K562 (cell line): ENCODE data around the gene CTTNBP2NL. TPM values are rescaled to one million over a fixed set of nuclear protein-coding genes. Genes with fewer than 3 reads are reported as not detected.

Source experiments
- DPF2 ChIP-seq: fragments of 450-650 bp; IDR thresholded peaks from 2 replicates; pipeline ENCODE4 v1.6.1; 2016
- EP300 ChIP-seq: IDR thresholded peaks from 2 replicates; pipeline ENCODE4 v1.6.1; 2012; ENCODE audit warnings: low read length, improper control_type of control experiment
- FOXK2 ChIP-seq, 2 experiments: fragments of 450-650 bp; IDR thresholded peaks in 1 of 2; conservative IDR thresholded peaks in 1 of 2; 2 replicates each; pipeline ENCODE4 v1.6.1; 2016; ENCODE audit warnings: low read depth in 2 of 2, mild to moderate bottlenecking in 1 of 2
- KHSRP ChIP-seq: fragments of 450-650 bp; IDR thresholded peaks from 2 replicates; pipeline ENCODE4 v1.6.1; 2017
- MTA1 ChIP-seq: fragments of 450-650 bp; IDR thresholded peaks from 2 replicates; pipeline ENCODE4 v1.6.1; 2017; ENCODE audit warnings: borderline replicate concordance
- MTA2 ChIP-seq: fragments of 450-650 bp; IDR thresholded peaks from 2 replicates; pipeline ENCODE4 v1.6.1; 2016; ENCODE audit warnings: low read depth
- NFIC ChIP-seq: fragments of 450-650 bp; IDR thresholded peaks from 2 replicates; pipeline ENCODE4 v1.6.1; 2017; ENCODE audit warnings: mild to moderate bottlenecking, inconsistent platforms
- TEAD1 ChIP-seq, 2 experiments: fragments of 450-650 bp in 1 of 2; sonication (generic) in 1 of 2; formaldehyde crosslinking; IDR thresholded peaks; 2 replicates each; pipeline versions ENCODE4 v1.4.0 to v1.8.0; 2020 to 2022; ENCODE audit warnings: mild to moderate bottlenecking in 2 of 2, missing genetic modification reagents in 1 of 2
- XRCC4 ChIP-seq: IDR thresholded peaks from one replicate; pipeline ENCODE4 v1.6.1; 2011; ENCODE audit not compliant: insufficient read depth, insufficient read length; ENCODE audit errors: extremely low read depth
- ZKSCAN1 ChIP-seq: fragments of 150-350 bp; IDR thresholded peaks from 2 replicates; pipeline ENCODE4 v1.6.1; 2016; ENCODE audit warnings: low read depth, low read length
- polyA plus RNA-seq, 8 experiments: library from polyadenylated mRNA; depleted of rRNA in 4 of 8; stranded (reverse) in 5 of 8; unstranded in 3 of 8; fragments of >200 nt; fragmentation: Nextera tagmentation in 2 of 8; fragmentation: Illumina TruSeq in 1 of 8; extraction: Ambion mirVana in 2 of 8; extraction: Trizol in 1 of 8; gene quantifications; 2 replicates each; pipeline versions ENCODE4 v1.2.1 to v1.2.3, GENCODE V29; 2011 to 2014; ENCODE audit warnings: inconsistent platforms in 1 of 8, missing spikeins in 1 of 8
- total RNA-seq, 7 experiments: library from RNA; depleted of rRNA in 6 of 7; stranded (reverse); fragments of >200 nt in 6 of 7; fragmentation: Illumina TruSeq in 2 of 7; extraction: Trizol in 2 of 7; gene quantifications; 2 replicates each; pipeline versions ENCODE4 v1.2.1 to v1.2.3, GENCODE V29; 2011 to 2021; ENCODE audit warnings: low replicate concordance in 1 of 7
- TF ChIP-seq, protein P1 (sequence below): fragments of 450-650 bp; IDR thresholded peaks from 2 replicates; pipeline ENCODE4 v1.6.1; 2016; ENCODE audit warnings: mild to moderate bottlenecking, moderate library complexity
- TF ChIP-seq, protein P2 (sequence below), 2 experiments: fragments of 150-350 bp in 1 of 2; IDR thresholded peaks; 2 replicates each; pipeline ENCODE4 v1.6.1; 2012 to 2016; ENCODE audit warnings: low read depth in 2 of 2, low read length in 2 of 2, mild to moderate bottlenecking in 1 of 2, moderate library complexity in 1 of 2
- TF ChIP-seq, protein P3 (sequence below): fragments of 250-450 bp; sonication (Bioruptor Pico); IDR thresholded peaks from 2 replicates; pipeline ENCODE4 v1.4.0; 2020; ENCODE audit warnings: mild to moderate bottlenecking, moderate library complexity

Gene CTTNBP2NL
- total and polyA plus RNA-seq, 9 of the 15 experiments (the other 6 are each of a cell fraction or from before 2014, with no cell fraction given): 0.27 to 1.4 (median 0.62) TPM

GRCh38 chr1:112462953-112463279 lies 66.9 kb downstream of the CTTNBP2NL start (continued):
- TF ChIP-seq, protein P1, sequence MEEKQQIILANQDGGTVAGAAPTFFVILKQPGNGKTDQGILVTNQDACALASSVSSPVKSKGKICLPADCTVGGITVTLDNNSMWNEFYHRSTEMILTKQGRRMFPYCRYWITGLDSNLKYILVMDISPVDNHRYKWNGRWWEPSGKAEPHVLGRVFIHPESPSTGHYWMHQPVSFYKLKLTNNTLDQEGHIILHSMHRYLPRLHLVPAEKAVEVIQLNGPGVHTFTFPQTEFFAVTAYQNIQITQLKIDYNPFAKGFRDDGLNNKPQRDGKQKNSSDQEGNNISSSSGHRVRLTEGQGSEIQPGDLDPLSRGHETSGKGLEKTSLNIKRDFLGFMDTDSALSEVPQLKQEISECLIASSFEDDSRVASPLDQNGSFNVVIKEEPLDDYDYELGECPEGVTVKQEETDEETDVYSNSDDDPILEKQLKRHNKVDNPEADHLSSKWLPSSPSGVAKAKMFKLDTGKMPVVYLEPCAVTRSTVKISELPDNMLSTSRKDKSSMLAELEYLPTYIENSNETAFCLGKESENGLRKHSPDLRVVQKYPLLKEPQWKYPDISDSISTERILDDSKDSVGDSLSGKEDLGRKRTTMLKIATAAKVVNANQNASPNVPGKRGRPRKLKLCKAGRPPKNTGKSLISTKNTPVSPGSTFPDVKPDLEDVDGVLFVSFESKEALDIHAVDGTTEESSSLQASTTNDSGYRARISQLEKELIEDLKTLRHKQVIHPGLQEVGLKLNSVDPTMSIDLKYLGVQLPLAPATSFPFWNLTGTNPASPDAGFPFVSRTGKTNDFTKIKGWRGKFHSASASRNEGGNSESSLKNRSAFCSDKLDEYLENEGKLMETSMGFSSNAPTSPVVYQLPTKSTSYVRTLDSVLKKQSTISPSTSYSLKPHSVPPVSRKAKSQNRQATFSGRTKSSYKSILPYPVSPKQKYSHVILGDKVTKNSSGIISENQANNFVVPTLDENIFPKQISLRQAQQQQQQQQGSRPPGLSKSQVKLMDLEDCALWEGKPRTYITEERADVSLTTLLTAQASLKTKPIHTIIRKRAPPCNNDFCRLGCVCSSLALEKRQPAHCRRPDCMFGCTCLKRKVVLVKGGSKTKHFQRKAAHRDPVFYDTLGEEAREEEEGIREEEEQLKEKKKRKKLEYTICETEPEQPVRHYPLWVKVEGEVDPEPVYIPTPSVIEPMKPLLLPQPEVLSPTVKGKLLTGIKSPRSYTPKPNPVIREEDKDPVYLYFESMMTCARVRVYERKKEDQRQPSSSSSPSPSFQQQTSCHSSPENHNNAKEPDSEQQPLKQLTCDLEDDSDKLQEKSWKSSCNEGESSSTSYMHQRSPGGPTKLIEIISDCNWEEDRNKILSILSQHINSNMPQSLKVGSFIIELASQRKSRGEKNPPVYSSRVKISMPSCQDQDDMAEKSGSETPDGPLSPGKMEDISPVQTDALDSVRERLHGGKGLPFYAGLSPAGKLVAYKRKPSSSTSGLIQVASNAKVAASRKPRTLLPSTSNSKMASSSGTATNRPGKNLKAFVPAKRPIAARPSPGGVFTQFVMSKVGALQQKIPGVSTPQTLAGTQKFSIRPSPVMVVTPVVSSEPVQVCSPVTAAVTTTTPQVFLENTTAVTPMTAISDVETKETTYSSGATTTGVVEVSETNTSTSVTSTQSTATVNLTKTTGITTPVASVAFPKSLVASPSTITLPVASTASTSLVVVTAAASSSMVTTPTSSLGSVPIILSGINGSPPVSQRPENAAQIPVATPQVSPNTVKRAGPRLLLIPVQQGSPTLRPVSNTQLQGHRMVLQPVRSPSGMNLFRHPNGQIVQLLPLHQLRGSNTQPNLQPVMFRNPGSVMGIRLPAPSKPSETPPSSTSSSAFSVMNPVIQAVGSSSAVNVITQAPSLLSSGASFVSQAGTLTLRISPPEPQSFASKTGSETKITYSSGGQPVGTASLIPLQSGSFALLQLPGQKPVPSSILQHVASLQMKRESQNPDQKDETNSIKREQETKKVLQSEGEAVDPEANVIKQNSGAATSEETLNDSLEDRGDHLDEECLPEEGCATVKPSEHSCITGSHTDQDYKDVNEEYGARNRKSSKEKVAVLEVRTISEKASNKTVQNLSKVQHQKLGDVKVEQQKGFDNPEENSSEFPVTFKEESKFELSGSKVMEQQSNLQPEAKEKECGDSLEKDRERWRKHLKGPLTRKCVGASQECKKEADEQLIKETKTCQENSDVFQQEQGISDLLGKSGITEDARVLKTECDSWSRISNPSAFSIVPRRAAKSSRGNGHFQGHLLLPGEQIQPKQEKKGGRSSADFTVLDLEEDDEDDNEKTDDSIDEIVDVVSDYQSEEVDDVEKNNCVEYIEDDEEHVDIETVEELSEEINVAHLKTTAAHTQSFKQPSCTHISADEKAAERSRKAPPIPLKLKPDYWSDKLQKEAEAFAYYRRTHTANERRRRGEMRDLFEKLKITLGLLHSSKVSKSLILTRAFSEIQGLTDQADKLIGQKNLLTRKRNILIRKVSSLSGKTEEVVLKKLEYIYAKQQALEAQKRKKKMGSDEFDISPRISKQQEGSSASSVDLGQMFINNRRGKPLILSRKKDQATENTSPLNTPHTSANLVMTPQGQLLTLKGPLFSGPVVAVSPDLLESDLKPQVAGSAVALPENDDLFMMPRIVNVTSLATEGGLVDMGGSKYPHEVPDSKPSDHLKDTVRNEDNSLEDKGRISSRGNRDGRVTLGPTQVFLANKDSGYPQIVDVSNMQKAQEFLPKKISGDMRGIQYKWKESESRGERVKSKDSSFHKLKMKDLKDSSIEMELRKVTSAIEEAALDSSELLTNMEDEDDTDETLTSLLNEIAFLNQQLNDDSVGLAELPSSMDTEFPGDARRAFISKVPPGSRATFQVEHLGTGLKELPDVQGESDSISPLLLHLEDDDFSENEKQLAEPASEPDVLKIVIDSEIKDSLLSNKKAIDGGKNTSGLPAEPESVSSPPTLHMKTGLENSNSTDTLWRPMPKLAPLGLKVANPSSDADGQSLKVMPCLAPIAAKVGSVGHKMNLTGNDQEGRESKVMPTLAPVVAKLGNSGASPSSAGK: peak; percentile 41
- TF ChIP-seq NFIC (peak; percentile 64; the same call in 1 of the 2 replicates), DPF2 (peak; percentile 84), FOXK2 (conservative IDR thresholded peaks at IDR 0.05 in 1 of 2, IDR thresholded peaks at IDR 0.05 in 1 of 2; ENCODE audit: low read depth in 2 of 2) (peak in 1 of 2 experiments; percentile 22; a peak in 1 of 4 replicates), ZKSCAN1 (no peak), MTA2 (peak; percentile 84), XRCC4 (no peak), KHSRP (0 out of 2 replicates have a peak, but pooled peaks have one; percentile 21), TEAD1 (CRISPR knock-in tag; IDR thresholded peaks at IDR 0.05) (no peak), MTA1 (no peak), EP300 (peak; percentile 80)
- TF ChIP-seq, protein P2, sequence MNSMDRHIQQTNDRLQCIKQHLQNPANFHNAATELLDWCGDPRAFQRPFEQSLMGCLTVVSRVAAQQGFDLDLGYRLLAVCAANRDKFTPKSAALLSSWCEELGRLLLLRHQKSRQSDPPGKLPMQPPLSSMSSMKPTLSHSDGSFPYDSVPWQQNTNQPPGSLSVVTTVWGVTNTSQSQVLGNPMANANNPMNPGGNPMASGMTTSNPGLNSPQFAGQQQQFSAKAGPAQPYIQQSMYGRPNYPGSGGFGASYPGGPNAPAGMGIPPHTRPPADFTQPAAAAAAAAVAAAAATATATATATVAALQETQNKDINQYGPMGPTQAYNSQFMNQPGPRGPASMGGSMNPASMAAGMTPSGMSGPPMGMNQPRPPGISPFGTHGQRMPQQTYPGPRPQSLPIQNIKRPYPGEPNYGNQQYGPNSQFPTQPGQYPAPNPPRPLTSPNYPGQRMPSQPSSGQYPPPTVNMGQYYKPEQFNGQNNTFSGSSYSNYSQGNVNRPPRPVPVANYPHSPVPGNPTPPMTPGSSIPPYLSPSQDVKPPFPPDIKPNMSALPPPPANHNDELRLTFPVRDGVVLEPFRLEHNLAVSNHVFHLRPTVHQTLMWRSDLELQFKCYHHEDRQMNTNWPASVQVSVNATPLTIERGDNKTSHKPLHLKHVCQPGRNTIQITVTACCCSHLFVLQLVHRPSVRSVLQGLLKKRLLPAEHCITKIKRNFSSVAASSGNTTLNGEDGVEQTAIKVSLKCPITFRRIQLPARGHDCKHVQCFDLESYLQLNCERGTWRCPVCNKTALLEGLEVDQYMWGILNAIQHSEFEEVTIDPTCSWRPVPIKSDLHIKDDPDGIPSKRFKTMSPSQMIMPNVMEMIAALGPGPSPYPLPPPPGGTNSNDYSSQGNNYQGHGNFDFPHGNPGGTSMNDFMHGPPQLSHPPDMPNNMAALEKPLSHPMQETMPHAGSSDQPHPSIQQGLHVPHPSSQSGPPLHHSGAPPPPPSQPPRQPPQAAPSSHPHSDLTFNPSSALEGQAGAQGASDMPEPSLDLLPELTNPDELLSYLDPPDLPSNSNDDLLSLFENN (IDR thresholded peaks at IDR 0.05; ENCODE audit: low read depth in 2 of 2, low read length in 2 of 2): 0 out of 4 replicates have a peak, but pooled peaks of 1 of the 2 experiments have one; percentile 40
- TF ChIP-seq, protein P3, sequence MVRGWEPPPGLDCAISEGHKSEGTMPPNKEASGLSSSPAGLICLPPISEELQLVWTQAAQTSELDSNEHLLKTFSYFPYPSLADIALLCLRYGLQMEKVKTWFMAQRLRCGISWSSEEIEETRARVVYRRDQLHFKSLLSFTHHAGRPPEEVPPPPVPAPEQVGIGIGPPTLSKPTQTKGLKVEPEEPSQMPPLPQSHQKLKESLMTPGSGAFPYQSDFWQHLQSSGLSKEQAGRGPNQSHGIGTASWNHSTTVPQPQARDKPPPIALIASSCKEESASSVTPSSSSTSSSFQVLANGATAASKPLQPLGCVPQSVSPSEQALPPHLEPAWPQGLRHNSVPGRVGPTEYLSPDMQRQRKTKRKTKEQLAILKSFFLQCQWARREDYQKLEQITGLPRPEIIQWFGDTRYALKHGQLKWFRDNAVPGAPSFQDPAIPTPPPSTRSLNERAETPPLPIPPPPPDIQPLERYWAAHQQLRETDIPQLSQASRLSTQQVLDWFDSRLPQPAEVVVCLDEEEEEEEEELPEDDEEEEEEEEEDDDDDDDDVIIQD (CRISPR knock-in tag): no peak
